Measurements from ENCODE around the gene FBXL7. TPM values are rescaled to one million over a fixed set of nuclear protein-coding genes. Genes with fewer than 3 reads are reported as not detected.

Gene FBXL7
- total RNA-seq, 4 donors from 2014 or later, result 2.1 to 25.6 (median 6.5) TPM

- Histone ChIP-seq H3K4me3 (no peak overlapping the region), H3K9me3 (peaks cover 0 to 2% (median 0%) of the 10 kb centered on the region in 4 donors), H3K27ac (no peak overlapping the region), H3K36me3 (no peaks in the 10 kb centered on the region), H3K27me3 (no peaks in the 10 kb centered on the region), H3K4me1 (no peaks in the 10 kb centered on the region)
- no peak for DNase-seq
- no peak for TF ChIP-seq CTCF (IDR thresholded peaks at IDR 0.05)
- TF ChIP-seq POLR2A (IDR thresholded peaks at IDR 0.05), result no peak
Measured at GRCh38 chr5:15899481-15899880, 399.5 kb downstream of the FBXL7 start.

GRCh38 chr5:15901151-15901550 lies 401.2 kb downstream of the FBXL7 start:
- Histone ChIP-seq H3K27me3 (no peaks in the 10 kb centered on the region), H3K4me3 (no peak overlapping the region), H3K36me3 (no peaks in the 10 kb centered on the region), H3K27ac (no peak overlapping the region), H3K4me1 (no peaks in the 10 kb centered on the region), H3K9me3 (peaks cover 0 to 2% (median 0%) of the 10 kb centered on the region in 4 donors)
- no peak for DNase-seq
- TF ChIP-seq POLR2A (IDR thresholded peaks at IDR 0.05) (no peak), CTCF (IDR thresholded peaks at IDR 0.05) (no peak)

GRCh38 chr5:15902066-15902465 lies 402.1 kb downstream of the FBXL7 start:
- Histone ChIP-seq H3K27ac (no peak overlapping the region), H3K36me3 (no peaks in the 10 kb centered on the region), H3K4me3 (no peak overlapping the region), H3K9me3 (no peaks in the 10 kb centered on the region), H3K4me1 (no peaks in the 10 kb centered on the region), H3K27me3 (no peaks in the 10 kb centered on the region)
- no peak for TF ChIP-seq CTCF (IDR thresholded peaks at IDR 0.05)
- no peak for TF ChIP-seq POLR2A (IDR thresholded peaks at IDR 0.05)
- no peak for DNase-seq

- peak overlapping the region in 2 of 4 donors; percentile 5 to 45 for H3K27ac ChIP-seq
- H3K9me3 ChIP-seq, result no peaks in the 10 kb centered on the region
- no peaks in the 10 kb centered on the region for H3K36me3 ChIP-seq
- TF ChIP-seq CTCF (IDR thresholded peaks at IDR 0.05), result no peak
- no peak for TF ChIP-seq POLR2A (IDR thresholded peaks at IDR 0.05)
- no peak overlapping the region for H3K4me3 ChIP-seq
- no peak for DNase-seq
- no peaks in the 10 kb centered on the region for H3K4me1 ChIP-seq
- no peaks in the 10 kb centered on the region for H3K27me3 ChIP-seq
Measured at GRCh38 chr5:15904899-15905830, 405.2 kb downstream of the FBXL7 start.

GRCh38 chr5:15914638-15915037 lies 414.7 kb downstream of the FBXL7 start:
- no peak for DNase-seq
- Histone ChIP-seq H3K27me3 (no peaks in the 10 kb centered on the region), H3K4me1 (no peaks in the 10 kb centered on the region), H3K4me3 (no peak overlapping the region), H3K27ac (no peak overlapping the region), H3K36me3 (no peaks in the 10 kb centered on the region), H3K9me3 (no peaks in the 10 kb centered on the region)
- TF ChIP-seq CTCF (IDR thresholded peaks at IDR 0.05), result no peak
- no peak for TF ChIP-seq POLR2A (IDR thresholded peaks at IDR 0.05)
